Stimulated activated CD8-positive, alpha-beta memory T cell treated with anti-CD3 and anti-CD28 coated beads, Interleukin-4, amount 100 ng/mL, for 4 hours (primary cell): ENCODE data around the gene DIAPH3.
"Not testable (repeated sequence)": the region's sequence is repeated elsewhere in the genome, so short reads cannot be mapped to it uniquely, and the experiment has no call there.

Experiments used
- DNase-seq, 2 donors: peaks; one replicate each; pipeline ENCODE4 v3.0.0-alpha.2; 2020; ENCODE audit warnings: low read depth in 2 of 2, low spot score in 1 of 2

DIAPH3 gene

GRCh38 chr13:60163478-60164233 lies at the start of gene DIAPH3:
Gene DIAPH3 (minus strand): TSS chr13:60163928. CDS start chr13:60163766, 162 bp downstream.
- peak; percentile 81 to 82 for DNase-seq

- DNase-seq: no peak
Measured at GRCh38 chr13:60213236-60213744, 49.6 kb upstream of the DIAPH3 start.

- DNase-seq: no peak
Measured at GRCh38 chr13:60211548-60211947, 47.8 kb upstream of the DIAPH3 start.

GRCh38 chr13:60210510-60211330 lies 47.0 kb upstream of the DIAPH3 start:
- DNase-seq: no peak

GRCh38 chr13:60205499-60205898 lies 41.8 kb upstream of the DIAPH3 start:
- not testable (repeated sequence) for DNase-seq

- DNase-seq: no peak
Measured at GRCh38 chr13:60201286-60201685, 37.6 kb upstream of the DIAPH3 start.

GRCh38 chr13:60195893-60196292 lies 32.2 kb upstream of the DIAPH3 start:
- not testable (repeated sequence) for DNase-seq

GRCh38 chr13:60182907-60183306 lies 19.2 kb upstream of the DIAPH3 start:
- no peak for DNase-seq

GRCh38 chr13:60178327-60178726 lies 14.6 kb upstream of the DIAPH3 start:
- no peak for DNase-seq

GRCh38 chr13:60175571-60175970 lies 11.8 kb upstream of the DIAPH3 start:
- DNase-seq: no peak

- DNase-seq: no peak
Measured at GRCh38 chr13:60174113-60174512, 10.4 kb upstream of the DIAPH3 start.

- no peak for DNase-seq
Measured at GRCh38 chr13:60172111-60172510, 8.4 kb upstream of the DIAPH3 start.

- DNase-seq: no peak
Measured at GRCh38 chr13:60170414-60170813, 6.7 kb upstream of the DIAPH3 start.

- no peak for DNase-seq
Measured at GRCh38 chr13:60169239-60170031, 5.7 kb upstream of the DIAPH3 start.

- DNase-seq: no peak
Measured at GRCh38 chr13:60167121-60167520, 3.4 kb upstream of the DIAPH3 start.

- DNase-seq: no peak
Measured at GRCh38 chr13:60165391-60166099, 1.8 kb upstream of the DIAPH3 start.

- no peak for DNase-seq
Measured at GRCh38 chr13:60164234-60164889, 634 bp upstream of the DIAPH3 start.

- no peak for DNase-seq
Measured at GRCh38 chr13:60162096-60162495, 1.6 kb downstream of the DIAPH3 start.

- no peak for DNase-seq
Measured at GRCh38 chr13:60158321-60158801, 5.4 kb downstream of the DIAPH3 start.

- DNase-seq: no peak
Measured at GRCh38 chr13:60155978-60156377, 7.8 kb downstream of the DIAPH3 start.
